Gastroesophageal sphincter (tissue), 3 donors: ENCODE results near the gene EPB41L4B.

Experiments used
- CTCF ChIP-seq, 4 experiments: fragments of 200-600 bp in 2 of 4; fragments of 450-650 bp in 2 of 4; sonication (generic) in 1 of 4; IDR thresholded peaks; one replicate each; pipeline ENCODE4 v1.5.1; 2017 to 2019; ENCODE audit warnings: antibody characterized with exemption in 4 of 4, mild to moderate bottlenecking in 2 of 4, moderate library complexity in 2 of 4
- EP300 ChIP-seq: sonication (generic); formaldehyde crosslinking; IDR thresholded peaks from one replicate; pipeline ENCODE4 v1.6.1; 2017; ENCODE audit warnings: antibody characterized with exemption, mild to moderate bottlenecking
- POLR2A ChIP-seq, 2 donors: fragments of 450-650 bp; IDR thresholded peaks; one replicate each; pipeline ENCODE4 v1.6.1; 2017; ENCODE audit warnings: antibody characterized with exemption in 2 of 2, mild to moderate bottlenecking in 2 of 2, moderate library complexity in 1 of 2
- POLR2AphosphoS5 ChIP-seq: sonication (generic); formaldehyde crosslinking; IDR thresholded peaks from one replicate; pipeline ENCODE4 v1.6.1; 2017; ENCODE audit warnings: antibody characterized with exemption

GRCh38 chr9:109351032-109351431 lies 30.2 kb upstream of the EPB41L4B start:
- no peak for TF ChIP-seq POLR2A (IDR thresholded peaks at IDR 0.05)
- no peak for TF ChIP-seq CTCF (IDR thresholded peaks at IDR 0.05)
- no peak for TF ChIP-seq POLR2AphosphoS5
- TF ChIP-seq EP300: no peak
